ENCODE measurements around the gene IL1RAP. TPM values are rescaled to one million over a fixed set of nuclear protein-coding genes. Genes with fewer than 3 reads are reported as not detected.
A peak's percentile ranks its signal among the peaks of the same experiment; 100 is the strongest.
"Not testable (repeated sequence)": the region's sequence is repeated elsewhere in the genome, so short reads cannot be mapped to it uniquely, and the experiment has no call there.

The IL1RAP gene
- total RNA-seq, 1 donor = 14.6 TPM

DNA sequence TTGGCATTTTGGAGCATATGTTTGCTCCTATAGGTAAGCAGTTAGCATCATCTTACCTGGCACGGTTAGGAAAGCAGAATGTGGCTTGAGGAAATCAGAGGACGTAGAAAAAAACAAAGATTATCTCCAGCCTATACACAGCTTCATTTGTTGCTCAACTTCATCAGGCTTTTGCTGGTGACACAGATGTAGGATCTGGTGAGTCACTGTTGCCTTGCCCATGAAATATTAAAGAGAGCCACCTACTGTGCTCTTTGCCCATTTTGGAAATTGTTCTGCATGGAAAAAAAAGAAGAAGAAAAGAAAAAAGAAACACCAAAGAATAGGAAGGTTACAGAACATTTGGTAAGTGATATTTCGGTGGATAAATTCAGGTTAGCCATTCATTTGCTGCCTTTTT, 3.8 kb downstream of the IL1RAP start:
- H3K4me3 ChIP-seq (ENCODE audit: low read depth, low read length) = peak overlapping the region; percentile 9
- TF ChIP-seq, protein P1, sequence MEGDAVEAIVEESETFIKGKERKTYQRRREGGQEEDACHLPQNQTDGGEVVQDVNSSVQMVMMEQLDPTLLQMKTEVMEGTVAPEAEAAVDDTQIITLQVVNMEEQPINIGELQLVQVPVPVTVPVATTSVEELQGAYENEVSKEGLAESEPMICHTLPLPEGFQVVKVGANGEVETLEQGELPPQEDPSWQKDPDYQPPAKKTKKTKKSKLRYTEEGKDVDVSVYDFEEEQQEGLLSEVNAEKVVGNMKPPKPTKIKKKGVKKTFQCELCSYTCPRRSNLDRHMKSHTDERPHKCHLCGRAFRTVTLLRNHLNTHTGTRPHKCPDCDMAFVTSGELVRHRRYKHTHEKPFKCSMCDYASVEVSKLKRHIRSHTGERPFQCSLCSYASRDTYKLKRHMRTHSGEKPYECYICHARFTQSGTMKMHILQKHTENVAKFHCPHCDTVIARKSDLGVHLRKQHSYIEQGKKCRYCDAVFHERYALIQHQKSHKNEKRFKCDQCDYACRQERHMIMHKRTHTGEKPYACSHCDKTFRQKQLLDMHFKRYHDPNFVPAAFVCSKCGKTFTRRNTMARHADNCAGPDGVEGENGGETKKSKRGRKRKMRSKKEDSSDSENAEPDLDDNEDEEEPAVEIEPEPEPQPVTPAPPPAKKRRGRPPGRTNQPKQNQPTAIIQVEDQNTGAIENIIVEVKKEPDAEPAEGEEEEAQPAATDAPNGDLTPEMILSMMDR (IDR thresholded peaks at IDR 0.05; ENCODE audit: insufficient read depth, low read length) = no peak
- peak; percentile 72 for DNase-seq (ENCODE audit: low read depth)

DNA sequence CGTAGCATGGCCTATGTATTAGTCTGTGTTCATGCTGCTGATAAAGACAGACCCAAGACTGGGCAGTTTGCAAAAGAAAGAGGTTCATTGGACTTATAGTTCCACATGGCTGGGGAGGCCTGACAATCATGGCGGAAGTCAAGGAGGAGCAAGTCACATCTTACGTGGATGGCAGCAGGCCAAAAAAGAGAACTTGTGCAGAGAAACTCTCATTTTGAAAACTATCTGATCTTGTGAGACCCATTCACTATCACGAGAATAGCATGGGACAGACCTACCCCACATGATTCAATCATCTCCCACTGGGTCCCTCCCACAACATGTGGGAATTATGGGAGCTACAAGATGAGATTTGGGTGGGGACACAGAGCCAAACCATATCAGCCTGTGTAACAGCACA, 4.6 kb downstream of the IL1RAP start:
- H3K4me3 ChIP-seq (ENCODE audit: low read depth, low read length); DNase-seq (ENCODE audit: low read depth): not testable (repeated sequence)

DNA sequence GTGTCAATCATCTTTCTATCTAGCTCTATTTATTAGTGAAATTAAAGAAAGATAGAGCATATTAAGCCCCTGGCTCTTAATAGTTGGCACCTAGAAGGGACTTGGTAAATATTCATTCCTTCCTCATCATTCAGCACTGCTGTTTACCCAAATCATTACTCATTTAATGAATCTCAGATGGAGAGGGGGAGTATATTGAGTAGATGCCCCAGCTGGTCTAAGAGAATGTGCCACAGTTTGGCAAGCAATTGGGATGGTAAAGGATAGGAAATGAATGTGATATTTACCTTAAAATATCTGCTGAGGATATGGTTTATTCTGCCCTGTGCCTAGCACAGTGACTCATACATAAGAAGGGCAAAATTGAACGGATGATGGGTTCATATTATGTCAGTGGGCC, 6.0 kb downstream of the IL1RAP start:
- H3K4me3 ChIP-seq (ENCODE audit: low read depth, low read length) = no peak overlapping the region
- no peak for DNase-seq (ENCODE audit: low read depth)
- TF ChIP-seq, protein P1 (IDR thresholded peaks at IDR 0.05; ENCODE audit: insufficient read depth, low read length) = no peak

DNA sequence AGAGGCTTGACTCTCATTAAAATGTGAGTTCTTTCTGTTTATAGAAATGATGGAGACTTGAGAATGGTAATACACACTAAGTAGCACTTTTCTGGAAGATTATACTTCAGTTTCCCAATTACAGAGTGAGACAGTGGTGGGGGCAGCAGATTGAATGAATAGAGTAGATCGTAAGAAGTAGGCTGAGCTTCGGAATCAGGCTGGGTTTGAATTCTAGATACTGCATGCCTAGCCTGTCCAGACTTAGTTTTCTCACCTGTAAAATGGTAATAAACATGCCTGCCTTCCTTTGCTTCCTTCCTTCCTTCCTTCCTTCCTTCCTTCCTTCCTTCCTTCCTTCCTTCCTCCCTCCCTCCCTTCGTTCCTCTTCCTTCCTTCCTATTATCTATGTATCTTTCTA, 8.1 kb downstream of the IL1RAP start:
- TF ChIP-seq, protein P1 (IDR thresholded peaks at IDR 0.05; ENCODE audit: insufficient read depth, low read length) = no peak
- no peak for DNase-seq (ENCODE audit: low read depth)
- H3K4me3 ChIP-seq (ENCODE audit: low read depth, low read length) = no peak overlapping the region

DNA sequence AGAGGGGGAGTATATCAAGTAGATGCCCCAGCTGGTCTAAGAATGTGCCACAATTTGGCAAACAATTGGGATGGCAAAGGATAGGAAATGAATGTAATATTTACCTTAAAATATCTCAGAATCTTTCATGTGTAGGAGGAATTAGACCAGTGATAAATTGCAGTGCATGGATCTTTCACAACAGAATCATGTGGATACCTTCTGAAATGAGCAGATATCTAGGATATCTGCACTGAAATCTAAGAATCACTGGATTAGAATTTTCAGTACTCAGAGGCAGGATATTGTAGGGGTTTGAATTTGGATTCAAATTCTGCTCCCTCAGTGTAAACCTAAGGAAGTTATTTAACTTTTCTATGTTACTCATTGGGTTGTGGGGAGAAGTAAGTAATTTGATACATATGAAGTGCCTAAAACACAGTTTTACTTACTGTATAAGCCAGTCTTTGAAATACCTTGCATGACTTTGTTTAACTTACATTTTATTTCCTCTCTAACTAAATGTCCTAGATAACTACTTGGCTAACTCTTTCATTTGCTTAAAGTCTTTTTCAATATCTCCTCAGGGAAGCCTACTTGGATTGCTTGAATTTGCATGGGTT, 8.8 kb downstream of the IL1RAP start:
- H3K4me3 ChIP-seq (ENCODE audit: low read depth, low read length) = no peak overlapping the region
- no peak for DNase-seq (ENCODE audit: low read depth)
- TF ChIP-seq, protein P1 (IDR thresholded peaks at IDR 0.05; ENCODE audit: insufficient read depth, low read length) = no peak

DNA sequence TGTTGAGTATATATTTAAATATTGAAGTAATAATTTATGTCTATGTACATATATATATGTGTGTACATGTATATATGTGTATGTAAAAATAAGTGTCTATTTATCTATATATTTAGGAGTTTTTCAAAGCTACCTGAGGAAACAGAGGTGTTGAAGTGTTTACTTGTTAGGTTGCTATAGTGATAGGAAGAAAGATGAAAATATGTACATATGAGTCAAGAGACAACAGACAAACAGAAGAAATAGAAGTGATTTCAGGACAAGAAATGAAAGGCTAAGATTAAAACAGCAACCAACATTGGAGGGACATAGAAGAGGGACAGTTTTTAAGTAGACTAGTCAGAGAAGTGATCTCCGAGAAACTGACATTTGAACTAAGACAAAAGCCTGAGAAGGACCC, 11.1 kb downstream of the IL1RAP start:
- TF ChIP-seq, protein P1 (IDR thresholded peaks at IDR 0.05; ENCODE audit: insufficient read depth, low read length) = no peak
- DNase-seq (ENCODE audit: low read depth) = no peak
- H3K4me3 ChIP-seq (ENCODE audit: low read depth, low read length) = no peak overlapping the region

DNA sequence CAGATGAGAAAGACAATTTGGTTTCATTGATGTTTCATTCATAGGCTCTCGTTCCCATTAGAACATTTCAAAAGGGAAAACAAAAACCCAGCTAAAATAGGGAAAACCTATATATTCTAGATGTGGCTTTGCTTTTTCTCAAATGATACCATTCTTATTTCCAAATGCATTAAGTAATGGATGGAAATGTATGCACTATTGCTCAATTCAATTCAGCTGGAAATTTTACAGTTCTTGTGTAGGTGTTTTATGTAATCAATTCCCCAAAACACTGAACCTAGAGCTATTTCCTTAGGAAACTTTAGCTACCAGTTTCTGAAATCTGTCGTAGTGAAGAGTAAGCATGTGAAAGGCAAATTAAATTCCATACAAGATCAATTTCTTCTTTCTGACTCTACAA, 11.7 kb downstream of the IL1RAP start:
- TF ChIP-seq, protein P1 (IDR thresholded peaks at IDR 0.05; ENCODE audit: insufficient read depth, low read length) = no peak
- DNase-seq (ENCODE audit: low read depth) = no peak
- no peak overlapping the region for H3K4me3 ChIP-seq (ENCODE audit: low read depth, low read length)
